ENCODE measurements around the gene MYO1B. TPM values are rescaled to one million over a fixed set of nuclear protein-coding genes. Genes with fewer than 3 reads are reported as not detected.

MYO1B gene
- total RNA-seq, 1 donor from 2014 or later: 157 TPM

- peaks cover under 1% of the 10 kb centered on the region for H3K4me1 Mint-ChIP-seq (ENCODE audit: low read depth)
- no peak for TF ChIP-seq CTCF (IDR thresholded peaks at IDR 0.05; ENCODE audit: unreplicated experiment)
- H3K36me3 Mint-ChIP-seq (ENCODE audit: insufficient read depth): peaks cover 33% of the 10 kb centered on the region
- H3K9me3 Mint-ChIP-seq (ENCODE audit: low read depth): no peaks in the 10 kb centered on the region
- no peak for DNase-seq (ENCODE audit: low spot score, unreplicated experiment)
- peak overlapping the region; percentile 3 for H3K27ac Mint-ChIP-seq
- H3K27me3 Mint-ChIP-seq: no peaks in the 10 kb centered on the region
- H3K4me3 Mint-ChIP-seq (ENCODE audit: low read depth): no peak overlapping the region
These were observed 88.7 kb downstream of the MYO1B start for GRCh38 chr2:191333911-191334357.

GRCh38 chr2:191335875-191336464 lies 90.8 kb downstream of the MYO1B start:
- Mint-ChIP-seq H3K4me3 (ENCODE audit: low read depth) (no peak overlapping the region), H3K4me1 (ENCODE audit: low read depth) (peaks cover 1% of the 10 kb centered on the region), H3K9me3 (ENCODE audit: low read depth) (no peaks in the 10 kb centered on the region), H3K36me3 (ENCODE audit: insufficient read depth) (peaks cover 26% of the 10 kb centered on the region), H3K27ac (no peak overlapping the region), H3K27me3 (no peaks in the 10 kb centered on the region)
- no peak for DNase-seq (ENCODE audit: low spot score, unreplicated experiment)
- no peak for TF ChIP-seq CTCF (IDR thresholded peaks at IDR 0.05; ENCODE audit: unreplicated experiment)

- no peak for DNase-seq (ENCODE audit: low spot score, unreplicated experiment)
- Mint-ChIP-seq H3K36me3 (ENCODE audit: insufficient read depth) (peaks cover 27% of the 10 kb centered on the region), H3K27me3 (no peaks in the 10 kb centered on the region), H3K9me3 (ENCODE audit: low read depth) (no peaks in the 10 kb centered on the region), H3K4me1 (ENCODE audit: low read depth) (peaks cover 10% of the 10 kb centered on the region), H3K27ac (no peak overlapping the region), H3K4me3 (ENCODE audit: low read depth) (no peak overlapping the region)
- no peak for TF ChIP-seq CTCF (IDR thresholded peaks at IDR 0.05; ENCODE audit: unreplicated experiment)
These were observed 96.2 kb downstream of the MYO1B start for GRCh38 chr2:191341436-191341835.

GRCh38 chr2:191343796-191344338 lies 98.7 kb downstream of the MYO1B start:
- peaks cover 10% of the 10 kb centered on the region for H3K4me1 Mint-ChIP-seq (ENCODE audit: low read depth)
- H3K27me3 Mint-ChIP-seq: no peaks in the 10 kb centered on the region
- no peaks in the 10 kb centered on the region for H3K9me3 Mint-ChIP-seq (ENCODE audit: low read depth)
- TF ChIP-seq CTCF (IDR thresholded peaks at IDR 0.05; ENCODE audit: unreplicated experiment): no peak
- H3K4me3 Mint-ChIP-seq (ENCODE audit: low read depth): no peak overlapping the region
- H3K36me3 Mint-ChIP-seq (ENCODE audit: insufficient read depth): peaks cover 40% of the 10 kb centered on the region
- H3K27ac Mint-ChIP-seq: no peak overlapping the region
- DNase-seq (ENCODE audit: low spot score, unreplicated experiment): no peak

- DNase-seq (ENCODE audit: low spot score, unreplicated experiment): no peak
- no peak overlapping the region for H3K4me3 Mint-ChIP-seq (ENCODE audit: low read depth)
- peaks cover 40% of the 10 kb centered on the region for H3K36me3 Mint-ChIP-seq (ENCODE audit: insufficient read depth)
- peaks cover 9% of the 10 kb centered on the region for H3K4me1 Mint-ChIP-seq (ENCODE audit: low read depth)
- H3K27ac Mint-ChIP-seq: no peak overlapping the region
- TF ChIP-seq CTCF (IDR thresholded peaks at IDR 0.05; ENCODE audit: unreplicated experiment): no peak
- no peaks in the 10 kb centered on the region for H3K9me3 Mint-ChIP-seq (ENCODE audit: low read depth)
- no peaks in the 10 kb centered on the region for H3K27me3 Mint-ChIP-seq
These were observed 100.6 kb downstream of the MYO1B start for GRCh38 chr2:191345788-191346187.

All from progenitor cell of endocrine pancreas (in vitro differentiated cells).